Pancreas (tissue), 10 donors: ENCODE measurements around the gene ELAC2. TPM values are rescaled to one million over a fixed set of nuclear protein-coding genes. Genes with fewer than 3 reads are reported as not detected.
"Not testable (repeated sequence)": the region's sequence is repeated elsewhere in the genome, so short reads cannot be mapped to it uniquely, and the experiment has no call there.

Experiments used
- ATAC-seq, 4 donors: fragments of 200-7000 bp; cut with Tn5 transposase; one replicate each; pipeline versions ENCODE4 v1.8.0 to v1.9.1; 2020; ENCODE audit warnings: mild to moderate bottlenecking in 4 of 4, moderate library complexity in 4 of 4
- DNase-seq, 6 donors: peaks; one replicate each; pipeline ENCODE4 v3.0.0-alpha.2; 2020
- FAIRE-seq: peaks from 2 replicates; lab custom pipeline; 2012; peaks lifted over from hg19 to GRCh38; lab: Jason Lieb, UNC
- H3K27ac ChIP-seq, 4 donors: fragments of 200-600 bp; sonication (generic); 1 replicate in 3 of 4; 2 replicates in 1 of 4; pipeline versions ENCODE4 v1.5.0 to v1.8.0; 2020
- H3K27me3 ChIP-seq, 4 donors: fragments of 200-600 bp; one replicate each; pipeline ENCODE4 v1.8.0; 2021
- H3K36me3 ChIP-seq, 3 donors: fragments of 200-600 bp; sonication (generic) in 1 of 3; one replicate each; pipeline versions ENCODE4 v1.5.0 to v1.8.0; 2020 to 2021
- H3K4me1 ChIP-seq, 3 donors: fragments of 200-600 bp; one replicate each; pipeline ENCODE4 v1.8.0; 2021
- H3K4me3 ChIP-seq, 4 donors: fragments of 200-600 bp; sonication (generic) in 2 of 4; one replicate each; pipeline versions ENCODE4 v1.5.0 to v1.8.0; 2020 to 2021
- H3K9me3 ChIP-seq, 4 donors: fragments of 200-600 bp; one replicate each; pipeline ENCODE4 v1.8.0; 2021
- CTCF ChIP-seq, 4 donors: fragments of 200-600 bp; sonication (generic) in 3 of 4; IDR thresholded peaks; one replicate each; pipeline versions ENCODE4 v1.5.0 to v1.8.0; 2021; ENCODE audit warnings: antibody characterized with exemption in 4 of 4
- WGBS, 2 donors: extraction: QIAGEN DNeasy Blood & Tissue Kit; methylation state at CpG; one replicate each; pipeline ENCODE4 v1.1.7; 2013; 5-methylcytosine and 5-hydroxymethylcytosine counted together
- intact Hi-C, 3 donors: fragments of 100-400 bp; cut with DNase I; formaldehyde crosslinking; loops; one replicate each; pipeline versions ENCODE4 v1.11.1 to v1.14.2; 2022
- polyA plus RNA-seq, 2 donors: library from polyadenylated mRNA; stranded (reverse); fragments of 200-250 nt; gene quantifications; one replicate each; pipeline ENCODE4 v1.2.3, GENCODE V29; 2013
- total RNA-seq, 6 donors: library from RNA; stranded (reverse); fragmentation: NEBNext Ultra II Directional in 4 of 6; extraction: Animal tissue kit (Norgen Biotek cat#: 25700) in 4 of 6; gene quantifications; one replicate each; pipeline versions ENCODE4 v1.2.1 to v1.2.4, GENCODE V29; 2021 to 2023
- donor health status: healthy with polysubstance abuse.
- donor health status: DM: no; HTN: no; CAD: no; lungs with moderate emphysema.
- donor health status: DM: no; HTN: no; CAD: no.
- donor health status: control.
- donor health status: control.
- donor health status: Bipolar disorder and iron deficiency.
- donor health status: DM: yes; HTN: yes; CAD: no.
- donor health status: DM: no; HTN: no; CAD: no.
- donor health status: DM: no; HTN: no; CAD: no.
- donor health status: DM: yes; HTN: yes; CAD: no.

ELAC2 gene
- total and polyA plus RNA-seq, 8 donors = 19.6 to 39.2 (median 25.2) TPM

DNA sequence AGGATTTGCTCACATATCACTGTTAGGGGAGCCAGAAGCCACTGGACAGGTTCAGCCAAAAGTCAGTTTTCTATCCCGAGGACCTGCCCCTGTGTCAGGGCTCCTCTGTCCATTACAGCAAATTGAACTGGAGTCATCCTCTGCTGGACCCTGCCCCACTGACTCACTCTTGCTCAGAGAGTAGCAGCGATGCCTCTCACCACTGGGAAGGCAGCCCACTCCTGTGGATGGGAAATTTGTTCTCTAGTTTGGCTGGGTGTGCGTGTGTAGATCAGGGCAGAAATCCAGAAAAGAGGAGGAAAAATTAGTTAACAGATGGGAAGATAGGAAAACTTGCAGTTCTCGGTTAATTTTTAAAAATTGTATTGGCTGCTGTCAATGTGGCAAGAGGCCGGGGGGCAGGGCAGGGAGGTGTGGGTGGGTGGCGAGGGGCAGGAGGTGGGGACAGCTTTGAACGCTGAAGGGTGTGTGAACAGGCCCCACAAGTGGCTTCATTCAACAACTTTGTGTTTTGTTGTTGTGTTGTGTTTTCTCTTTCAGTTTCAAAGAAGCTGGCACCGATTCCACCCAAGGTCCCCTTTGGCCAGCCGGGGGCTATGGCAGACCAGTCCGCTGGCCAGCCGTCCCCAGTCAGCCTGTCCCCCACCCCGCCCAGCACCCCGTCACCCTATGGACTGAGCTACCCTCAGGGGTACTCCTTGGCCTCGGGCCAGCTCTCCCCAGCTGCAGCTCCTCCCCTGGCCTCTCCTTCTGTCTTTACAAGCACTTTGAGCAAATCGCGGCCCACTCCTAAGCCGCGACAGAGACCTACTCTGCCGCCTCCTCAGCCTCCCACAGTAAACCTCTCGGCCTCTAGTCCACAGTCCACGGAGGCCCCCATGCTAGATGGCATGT is 33.6 kb downstream of the ELAC2 start:
- TF ChIP-seq CTCF (IDR thresholded peaks at IDR 0.05) = no peak
- DNase-seq (peak in 3 of 6 donors; percentile 22 to 79 (median 56)), FAIRE-seq (no peak), ATAC-seq (peak in 3 of 4 donors; percentile 64 to 75 (median 72))
- intact Hi-C loops = no loop called here
- Histone ChIP-seq H3K4me1 (no peaks in the 10 kb centered on the region), H3K27ac (peak overlapping the region in 1 of 4 donors; percentile 41), H3K36me3 (no peaks in the 10 kb centered on the region), H3K27me3 (no peaks in the 10 kb centered on the region), H3K4me3 (no peak overlapping the region), H3K9me3 (no peaks in the 10 kb centered on the region)
- 70 to 75% methylated on average over 21 of the region's 21 CpGs for WGBS, 2 donors

DNA sequence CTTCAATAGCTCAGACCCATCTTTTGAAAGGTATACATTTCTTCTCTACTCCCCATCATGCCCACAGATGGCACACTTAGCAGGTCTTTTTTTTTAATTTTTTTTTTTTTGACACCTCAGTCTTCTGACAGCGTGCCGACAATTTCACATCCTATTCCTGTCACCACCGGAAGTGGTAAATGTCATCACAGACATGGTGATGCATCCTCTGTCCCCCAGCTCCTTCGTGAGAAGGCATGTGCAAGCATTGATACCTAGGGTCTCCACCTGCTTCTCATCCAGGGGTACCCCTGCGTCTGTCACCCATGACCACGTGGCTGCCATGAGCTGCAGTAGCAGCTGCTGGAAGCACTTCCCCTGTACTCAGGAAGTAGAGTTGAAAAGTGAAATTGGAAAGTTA is 35.6 kb downstream of the ELAC2 start:
- no peak for TF ChIP-seq CTCF (IDR thresholded peaks at IDR 0.05)
- no peaks in the 10 kb centered on the region for H3K36me3 ChIP-seq
- no peaks in the 10 kb centered on the region for H3K9me3 ChIP-seq
- intact Hi-C loops = no loop called here
- no peak for FAIRE-seq
- 88 to 89% methylated on average over 6 of the region's 6 CpGs for WGBS, 2 donors
- no peak for ATAC-seq
- H3K4me3 ChIP-seq = no peak overlapping the region
- H3K27ac ChIP-seq = no peak overlapping the region
- DNase-seq = no peak
- no peaks in the 10 kb centered on the region for H3K4me1 ChIP-seq
- H3K27me3 ChIP-seq = no peaks in the 10 kb centered on the region

DNA sequence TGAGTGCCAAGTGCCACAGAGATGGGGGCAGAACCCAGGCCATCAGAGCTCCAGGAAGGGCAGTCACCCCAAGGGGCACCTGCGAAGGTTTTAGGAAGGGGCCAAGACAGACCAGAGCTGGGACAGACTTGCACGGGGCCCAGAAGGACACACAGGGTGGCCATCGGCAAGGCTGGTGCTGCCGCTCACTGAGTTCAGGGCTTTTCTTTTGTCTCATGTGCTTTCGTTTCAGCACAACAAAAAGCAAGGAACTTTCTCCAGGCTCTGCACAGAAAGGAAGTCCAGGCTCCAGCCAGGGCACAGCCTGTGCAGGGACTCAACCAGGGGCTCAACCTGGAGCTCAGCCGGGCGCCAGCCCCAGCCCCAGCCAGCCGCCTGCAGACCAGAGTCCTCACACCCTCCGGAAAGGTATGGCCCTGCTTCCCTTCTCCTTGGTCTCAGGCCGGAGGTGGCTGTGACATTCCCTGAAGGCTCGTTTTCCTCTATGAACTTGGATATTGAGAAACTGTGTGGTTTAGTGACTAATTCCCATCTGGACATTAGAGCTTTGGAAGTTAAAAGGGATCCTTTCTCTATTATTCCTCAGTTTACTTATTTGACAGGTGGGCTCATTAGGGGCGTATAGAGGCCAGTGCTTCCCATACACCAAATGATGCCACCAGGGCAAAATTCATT is 37.9 kb downstream of the ELAC2 start:
- H3K27ac ChIP-seq = no peak overlapping the region
- H3K4me3 ChIP-seq = no peak overlapping the region
- no peaks in the 10 kb centered on the region for H3K4me1 ChIP-seq
- TF ChIP-seq CTCF (IDR thresholded peaks at IDR 0.05) = no peak
- intact Hi-C loops = no loop called here
- no peak for ATAC-seq
- no peaks in the 10 kb centered on the region for H3K36me3 ChIP-seq
- no peaks in the 10 kb centered on the region for H3K27me3 ChIP-seq
- no peaks in the 10 kb centered on the region for H3K9me3 ChIP-seq
- no peak for DNase-seq
- WGBS, 2 donors = 86 to 93% methylated on average over 12 of the region's 12 CpGs
- no peak for FAIRE-seq

DNA sequence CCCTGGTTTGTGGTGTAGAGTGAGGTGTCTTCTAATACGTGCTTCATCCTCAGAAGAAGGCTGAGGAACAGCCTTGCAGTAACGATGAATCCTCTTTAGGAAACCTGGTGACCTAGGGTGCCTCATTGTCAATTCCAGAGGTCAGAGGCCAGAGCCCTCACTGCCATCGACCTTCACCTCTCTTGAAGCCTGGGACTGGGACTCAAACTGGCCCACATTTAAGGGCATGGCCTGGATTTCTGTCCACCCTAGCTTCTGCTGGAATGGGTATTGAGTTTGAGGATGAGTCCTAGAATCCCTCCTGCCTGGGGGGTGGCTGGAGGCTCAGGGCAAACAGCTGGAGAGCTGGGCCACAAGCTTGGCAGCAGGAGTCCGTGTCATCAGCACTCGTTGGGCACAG is 38.6 kb downstream of the ELAC2 start:
- ATAC-seq (no peak), DNase-seq (no peak), FAIRE-seq (no peak)
- H3K4me1 ChIP-seq = no peaks in the 10 kb centered on the region
- no peak for TF ChIP-seq CTCF (IDR thresholded peaks at IDR 0.05)
- no peaks in the 10 kb centered on the region for H3K9me3 ChIP-seq
- H3K4me3 ChIP-seq = no peak overlapping the region
- no peaks in the 10 kb centered on the region for H3K36me3 ChIP-seq
- H3K27me3 ChIP-seq = no peaks in the 10 kb centered on the region
- H3K27ac ChIP-seq = no peak overlapping the region
- intact Hi-C loops = no loop called here
- 86 to 94% methylated on average over 5 of the region's 5 CpGs for WGBS, 2 donors

DNA sequence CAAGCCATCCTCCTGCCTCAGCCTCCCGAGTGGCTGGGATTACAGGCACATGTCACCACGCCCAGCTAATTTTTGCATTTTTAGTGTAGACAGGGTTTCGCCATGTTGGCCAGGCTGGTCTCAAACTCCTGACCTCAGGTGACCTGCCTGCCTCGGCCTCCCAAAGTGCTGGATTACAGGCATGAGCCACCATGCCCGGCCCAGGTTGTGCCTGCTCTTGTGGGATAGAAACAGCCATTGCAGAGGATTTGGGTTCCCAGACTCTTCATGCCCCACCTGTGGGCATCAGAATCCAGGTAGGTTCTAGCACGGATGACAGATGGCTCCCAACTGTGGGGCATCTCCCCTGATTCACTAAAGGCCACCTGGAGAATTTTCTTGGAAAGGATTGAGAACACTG is 39.0 kb downstream of the ELAC2 start:
- H3K27me3 ChIP-seq, H3K9me3 ChIP-seq, H3K4me1 ChIP-seq, ATAC-seq, H3K36me3 ChIP-seq, DNase-seq, FAIRE-seq, intact Hi-C loops, H3K27ac ChIP-seq, H3K4me3 ChIP-seq: not testable (repeated sequence)
- 87 to 92% methylated on average over 6 of the region's 6 CpGs for WGBS, 2 donors
